Ishikawa (cell line): ENCODE measurements around the gene KRT222.

ENCODE experiments used
- CEBPB ChIP-seq: IDR thresholded peaks from 2 replicates; pipeline ENCODE4 v1.6.1; 2012
- CREB1 ChIP-seq: IDR thresholded peaks from 2 replicates; pipeline ENCODE4 v1.6.1; 2012; ENCODE audit warnings: low read depth
- RAD21 ChIP-seq: IDR thresholded peaks from 2 replicates; pipeline ENCODE4 v1.6.1; 2012; ENCODE audit warnings: low read depth
- TCF12 ChIP-seq: IDR thresholded peaks from 2 replicates; pipeline ENCODE4 v1.6.1; 2012; ENCODE audit warnings: low read depth
- YY1 ChIP-seq: IDR thresholded peaks from 2 replicates; pipeline ENCODE4 v1.6.1; 2012; ENCODE audit warnings: low read depth
- TF ChIP-seq, protein P1 (sequence below): IDR thresholded peaks from 2 replicates; pipeline ENCODE4 v1.6.1; 2012
- TF ChIP-seq, protein P2 (sequence below): IDR thresholded peaks from 2 replicates; pipeline ENCODE4 v1.6.1; 2012

DNA sequence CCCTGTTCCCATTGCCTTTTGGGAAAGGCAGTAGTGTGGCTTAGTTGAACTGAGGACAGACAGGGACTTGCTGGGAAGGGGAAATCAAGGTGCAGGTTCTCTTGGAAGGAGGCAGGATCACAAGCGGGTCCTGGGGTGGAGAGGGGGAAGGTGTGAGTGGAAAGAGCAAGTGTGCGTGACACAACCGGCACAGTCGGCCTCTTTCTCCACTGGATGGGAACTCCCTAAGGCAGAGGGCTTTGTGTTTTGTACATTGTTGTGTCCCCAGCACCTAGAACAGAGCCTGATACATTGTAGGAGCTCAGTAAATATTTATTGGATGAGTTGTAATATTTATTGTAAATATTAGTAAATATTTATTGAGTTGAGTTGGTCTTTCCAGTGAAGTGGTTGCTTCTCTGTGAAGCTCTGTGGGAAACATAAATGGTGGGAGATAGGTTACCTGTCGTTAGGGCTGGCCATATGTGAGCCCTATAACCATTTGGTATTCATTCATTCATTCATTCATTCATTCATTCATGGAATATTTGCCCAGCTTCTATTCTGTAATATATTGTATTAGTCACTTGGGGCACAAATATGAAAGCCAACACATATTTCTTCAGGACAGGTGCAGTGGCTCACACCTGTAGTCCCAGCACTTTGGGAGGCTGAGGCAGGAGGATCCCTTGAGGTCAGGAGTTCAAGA is 51.4 kb downstream of the KRT222 start:
- TF ChIP-seq RAD21 (no peak), YY1 (no peak), TCF12 (no peak), CEBPB (no peak), CREB1 (no peak)
- TF ChIP-seq, protein P1, sequence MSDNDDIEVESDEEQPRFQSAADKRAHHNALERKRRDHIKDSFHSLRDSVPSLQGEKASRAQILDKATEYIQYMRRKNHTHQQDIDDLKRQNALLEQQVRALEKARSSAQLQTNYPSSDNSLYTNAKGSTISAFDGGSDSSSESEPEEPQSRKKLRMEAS, result no peak
- TF ChIP-seq, protein P2, sequence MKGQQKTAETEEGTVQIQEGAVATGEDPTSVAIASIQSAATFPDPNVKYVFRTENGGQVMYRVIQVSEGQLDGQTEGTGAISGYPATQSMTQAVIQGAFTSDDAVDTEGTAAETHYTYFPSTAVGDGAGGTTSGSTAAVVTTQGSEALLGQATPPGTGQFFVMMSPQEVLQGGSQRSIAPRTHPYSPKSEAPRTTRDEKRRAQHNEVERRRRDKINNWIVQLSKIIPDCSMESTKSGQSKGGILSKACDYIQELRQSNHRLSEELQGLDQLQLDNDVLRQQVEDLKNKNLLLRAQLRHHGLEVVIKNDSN, result no peak
